HepG2 (cell line): ENCODE results near the gene NDUFAF8. TPM values are rescaled to one million over a fixed set of nuclear protein-coding genes. Genes with fewer than 3 reads are reported as not detected.

Experiments
- AKNA ChIP-seq: sonication (generic); formaldehyde crosslinking; IDR thresholded peaks from 2 replicates; pipeline ENCODE4 v1.4.0; 2020; ENCODE audit warnings: missing genetic modification reagents, borderline replicate concordance
- ARHGAP35 ChIP-seq: sonication (generic); formaldehyde crosslinking; IDR thresholded peaks from 2 replicates; pipeline ENCODE4 v1.9.0; 2022; ENCODE audit warnings: mild to moderate bottlenecking, inconsistent platforms, moderate library complexity, missing genetic modification reagents, borderline replicate concordance
- DPF2 ChIP-seq: sonication (generic); formaldehyde crosslinking; IDR thresholded peaks from 2 replicates; pipeline ENCODE4 v1.4.0; 2020; ENCODE audit warnings: mild to moderate bottlenecking, low read depth, missing genetic modification reagents, borderline replicate concordance
- HNF1B ChIP-seq: sonication (generic); formaldehyde crosslinking; IDR thresholded peaks from 2 replicates; pipeline ENCODE4 v1.5.1; 2020; ENCODE audit warnings: mild to moderate bottlenecking, moderate library complexity, missing genetic modification reagents
- MAF1 ChIP-seq: sonication (generic); formaldehyde crosslinking; IDR thresholded peaks from 2 replicates; pipeline ENCODE4 v1.5.0; 2020; ENCODE audit warnings: missing genetic modification reagents, borderline replicate concordance
- MBNL3 ChIP-seq: fragments of 250-450 bp; sonication (Bioruptor Pico); conservative IDR thresholded peaks from 2 replicates; pipeline ENCODE4 v1.8.0; 2022; ENCODE audit warnings: mild to moderate bottlenecking, inconsistent platforms
- MNT ChIP-seq: fragments of 450-650 bp; IDR thresholded peaks from 2 replicates; pipeline ENCODE4 v1.6.1; 2016
- NR2F2 ChIP-seq: IDR thresholded peaks from 2 replicates; pipeline ENCODE4 v1.6.1; 2012; ENCODE audit warnings: low read depth, inconsistent platforms, borderline replicate concordance
- RFX3 ChIP-seq: IDR thresholded peaks from 2 replicates; pipeline ENCODE4 v1.6.1; 2016; ENCODE audit warnings: missing biosample characterization, missing genetic modification reagents
- SMAD3 ChIP-seq: sonication (generic); formaldehyde crosslinking; IDR thresholded peaks from 2 replicates; pipeline ENCODE4 v1.4.0; 2020; ENCODE audit warnings: missing genetic modification reagents
- ZC3H4 ChIP-seq: sonication (generic); formaldehyde crosslinking; IDR thresholded peaks from 2 replicates; pipeline ENCODE4 v1.4.0; 2020; ENCODE audit warnings: missing genetic modification reagents, borderline replicate concordance
- ZMAT3 ChIP-seq: sonication (generic); formaldehyde crosslinking; conservative IDR thresholded peaks from 2 replicates; pipeline ENCODE4 v1.7.0; 2021; ENCODE audit warnings: missing genetic modification reagents
- ZNF570 ChIP-seq: sonication (generic); formaldehyde crosslinking; IDR thresholded peaks from 2 replicates; pipeline ENCODE4 v1.4.0; 2020; ENCODE audit warnings: mild to moderate bottlenecking, missing genetic modification reagents, borderline replicate concordance
- ZNF691 ChIP-seq: sonication (generic); formaldehyde crosslinking; IDR thresholded peaks from 2 replicates; pipeline ENCODE4 v1.4.0; 2020; ENCODE audit warnings: missing genetic modification reagents, low read depth, mild to moderate bottlenecking, borderline replicate concordance
- ZSCAN12 ChIP-seq: sonication (generic); formaldehyde crosslinking; IDR thresholded peaks from 2 replicates; pipeline ENCODE4 v1.9.0; 2021; ENCODE audit warnings: mild to moderate bottlenecking, missing genetic modification reagents
- ZSCAN22 ChIP-seq: sonication (generic); formaldehyde crosslinking; IDR thresholded peaks from 2 replicates; pipeline ENCODE4 v1.4.0; 2020; ENCODE audit warnings: mild to moderate bottlenecking, missing genetic modification reagents
- polyA plus RNA-seq, 8 experiments: library from polyadenylated mRNA; depleted of rRNA in 3 of 8; stranded (reverse) in 7 of 8; unstranded in 1 of 8; fragments of >200 nt; fragmentation: Illumina TruSeq in 4 of 8; extraction: Trizol in 4 of 8; gene quantifications; 2 replicates each; pipeline versions ENCODE4 v1.2.1 to v1.2.3, GENCODE V29; 2011 to 2016; ENCODE audit warnings: low read depth in 4 of 8, missing spikeins in 1 of 8, mixed read lengths in 1 of 8; ENCODE audit not compliant: insufficient read depth in 1 of 8
- total RNA-seq, 5 experiments: library from RNA; depleted of rRNA; stranded (reverse); fragments of >200 nt; fragmentation: Illumina TruSeq; extraction: Trizol; gene quantifications; 2 replicates each; pipeline ENCODE4 v1.2.3, GENCODE V29; 2016; ENCODE audit warnings: low read depth in 1 of 5
- TF ChIP-seq, protein P1 (sequence below): sonication (generic); formaldehyde crosslinking; IDR thresholded peaks from 2 replicates; pipeline ENCODE4 v1.4.0; 2020; ENCODE audit warnings: missing genetic modification reagents

The NDUFAF8 gene
- total and polyA plus RNA-seq, 2 of the 13 experiments (the other 11 are each of a cell fraction or from before 2014, with no cell fraction given), result 75.6 to 233 TPM

DNA sequence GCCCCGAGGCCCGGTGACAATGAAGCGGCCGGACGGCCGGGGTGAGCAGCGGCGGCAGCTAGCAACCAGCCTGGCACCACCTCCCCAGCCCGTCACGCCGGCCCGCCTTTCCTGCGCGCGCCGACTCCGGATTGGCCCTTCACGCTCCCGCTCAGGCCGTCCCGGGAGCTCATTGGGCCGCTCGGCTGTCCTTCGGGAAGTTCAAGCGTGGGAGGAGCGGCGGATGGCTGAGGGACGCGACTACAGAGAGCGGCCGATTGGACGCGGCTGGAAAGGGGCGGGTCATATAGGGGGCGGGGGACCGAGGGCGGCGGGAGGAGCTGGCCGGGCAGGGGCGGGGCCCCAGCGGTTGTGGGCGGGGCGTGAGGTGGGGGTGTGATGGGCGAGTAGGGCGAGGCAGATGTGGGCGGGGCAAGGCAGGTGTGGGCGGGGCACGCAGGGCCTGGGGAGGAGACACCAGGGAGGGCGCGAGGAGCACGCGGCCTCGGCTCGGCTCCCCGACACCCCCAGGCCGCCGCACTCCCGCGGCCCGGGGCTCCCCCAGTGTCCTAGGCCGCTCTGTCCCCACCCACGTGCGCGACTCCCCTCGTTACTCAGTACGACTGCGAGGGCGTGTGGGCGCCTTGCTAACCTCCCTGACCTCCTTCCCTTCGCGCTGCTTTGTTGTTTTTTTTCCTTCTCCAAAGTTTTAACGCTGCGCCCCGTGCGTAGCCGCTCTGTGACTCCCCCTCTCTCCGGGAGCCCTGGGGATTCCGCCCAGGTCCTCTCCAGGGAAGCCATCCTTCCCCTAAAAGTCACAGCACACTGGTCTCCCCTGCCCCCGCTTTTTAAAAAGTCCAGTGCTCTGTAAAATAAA lies 16.0 kb upstream of the NDUFAF8 start, which contains the start of gene CEP131 (continued):
- TF ChIP-seq SMAD3 (CRISPR knock-in tag) (no peak), ZNF570 (CRISPR knock-in tag) (no peak), HNF1B (CRISPR knock-in tag) (0 out of 2 replicates have a peak, but pooled peaks have one; percentile 55), ZMAT3 (CRISPR knock-in tag) (peak; percentile 96), ZSCAN12 (no peak), RFX3 (CRISPR knock-in tag) (no peak), ARHGAP35 (peak; percentile 26), DPF2 (CRISPR knock-in tag) (no peak), ZNF691 (CRISPR knock-in tag) (no peak; the same call in 1 of the 2 replicates), MBNL3 (CRISPR knock-in tag) (no peak), AKNA (CRISPR knock-in tag) (no peak), MAF1 (0 out of 2 replicates have a peak, but pooled peaks have one; percentile 8), NR2F2 (no peak), ZSCAN22 (CRISPR knock-in tag) (no peak), MNT (0 out of 2 replicates have a peak, but pooled peaks have one; percentile 15), ZC3H4 (CRISPR knock-in tag) (0 out of 2 replicates have a peak, but pooled peaks have one; percentile 27)
- TF ChIP-seq, protein P1, sequence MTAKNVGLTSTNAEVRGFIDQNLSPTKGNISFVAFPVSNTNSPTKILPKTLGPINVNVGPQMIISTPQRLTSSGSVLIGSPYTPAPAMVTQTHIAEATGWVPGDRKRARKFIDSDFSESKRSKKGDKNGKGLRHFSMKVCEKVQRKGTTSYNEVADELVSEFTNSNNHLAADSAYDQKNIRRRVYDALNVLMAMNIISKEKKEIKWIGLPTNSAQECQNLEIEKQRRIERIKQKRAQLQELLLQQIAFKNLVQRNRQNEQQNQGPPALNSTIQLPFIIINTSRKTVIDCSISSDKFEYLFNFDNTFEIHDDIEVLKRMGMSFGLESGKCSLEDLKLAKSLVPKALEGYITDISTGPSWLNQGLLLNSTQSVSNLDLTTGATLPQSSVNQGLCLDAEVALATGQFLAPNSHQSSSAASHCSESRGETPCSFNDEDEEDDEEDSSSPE (CRISPR knock-in tag), result peak; percentile 99
